Urinary bladder (tissue), 4 donors: ENCODE results near the gene PRELP. TPM values are rescaled to one million over a fixed set of nuclear protein-coding genes. Genes with fewer than 3 reads are reported as not detected.
"Not testable (repeated sequence)": the region's sequence is repeated elsewhere in the genome, so short reads cannot be mapped to it uniquely, and the experiment has no call there.

Experiments
- DNase-seq: peaks from one replicate; pipeline ENCODE4 v3.0.0-alpha.2; 2015; ENCODE audit errors: extremely low spot score
- H3K27ac ChIP-seq: one replicate; pipeline ENCODE4 v1.5.1; 2013; ENCODE audit warnings: low read depth, mild to moderate bottlenecking, moderate library complexity
- H3K36me3 ChIP-seq: one replicate; pipeline ENCODE4 v1.6.1; 2013; ENCODE audit warnings: mild to moderate bottlenecking, moderate library complexity; ENCODE audit not compliant: insufficient read depth
- H3K4me1 ChIP-seq: one replicate; pipeline ENCODE4 v1.6.1; 2013; ENCODE audit warnings: mild to moderate bottlenecking, moderate library complexity; ENCODE audit not compliant: insufficient read depth
- H3K4me3 ChIP-seq: one replicate; pipeline ENCODE4 v1.5.1; 2013; ENCODE audit warnings: low read depth, low read length
- WGBS: extraction: QIAGEN DNeasy Blood & Tissue Kit; methylation state at CpG from one replicate; pipeline ENCODE4 v1.1.7; 2013; 5-methylcytosine and 5-hydroxymethylcytosine counted together
- polyA plus RNA-seq: library from polyadenylated mRNA; stranded (reverse); fragments of 200-250 nt; gene quantifications from one replicate; pipeline ENCODE4 v1.2.3, GENCODE V29; 2013
- total RNA-seq: library from RNA; depleted of rRNA; stranded (reverse); fragments of >200 nt; gene quantifications from one replicate; pipeline ENCODE4 v1.2.3, GENCODE V29; 2014
- donor health status: healthy with polysubstance abuse.
- donor health status: healthy.

The PRELP gene
- total and polyA plus RNA-seq, 2 donors: 6.3 to 232 TPM

GRCh38 chr1:203508463-203509073 lies 33.0 kb downstream of the PRELP start:
- Histone ChIP-seq H3K36me3 (no peaks in the 10 kb centered on the region), H3K4me3 (no peak overlapping the region), H3K27ac (no peak overlapping the region), H3K4me1 (no peaks in the 10 kb centered on the region)
- no peak for DNase-seq
- WGBS: 56% methylated on average over 10 of the region's 10 CpGs

- DNase-seq: no peak
- WGBS: 36% methylated on average over 1 of the region's 1 CpG
- Histone ChIP-seq H3K27ac (no peak overlapping the region), H3K4me3 (no peak overlapping the region), H3K36me3 (no peaks in the 10 kb centered on the region), H3K4me1 (no peaks in the 10 kb centered on the region)
Measured at GRCh38 chr1:203509135-203509534, 33.5 kb downstream of the PRELP start.

GRCh38 chr1:203511513-203511912 lies 35.9 kb downstream of the PRELP start:
- no peak for DNase-seq
- H3K4me1 ChIP-seq: no peaks in the 10 kb centered on the region
- WGBS: 79% methylated on average over 6 of the region's 6 CpGs
- H3K27ac ChIP-seq: no peak overlapping the region
- no peaks in the 10 kb centered on the region for H3K36me3 ChIP-seq
- H3K4me3 ChIP-seq: no peak overlapping the region

GRCh38 chr1:203511930-203512329 lies 36.3 kb downstream of the PRELP start:
- no peak for DNase-seq
- H3K36me3 ChIP-seq: no peaks in the 10 kb centered on the region
- no peaks in the 10 kb centered on the region for H3K4me1 ChIP-seq
- H3K4me3 ChIP-seq: no peak overlapping the region
- H3K27ac ChIP-seq: no peak overlapping the region
- WGBS: 88% methylated on average over 4 of the region's 4 CpGs

GRCh38 chr1:203512517-203512847 lies 36.9 kb downstream of the PRELP start:
- Histone ChIP-seq H3K4me3 (no peak overlapping the region), H3K4me1 (no peaks in the 10 kb centered on the region), H3K27ac (peak overlapping the region; percentile 44), H3K36me3 (no peaks in the 10 kb centered on the region)
- DNase-seq: no peak
- 43% methylated on average over 1 of the region's 1 CpG for WGBS

- WGBS: 22% methylated on average over 10 of the region's 10 CpGs
- H3K4me3 ChIP-seq: no peak overlapping the region
- H3K36me3 ChIP-seq: no peaks in the 10 kb centered on the region
- DNase-seq: peak; percentile 59
- H3K27ac ChIP-seq: peak overlapping the region; percentile 63
- no peaks in the 10 kb centered on the region for H3K4me1 ChIP-seq
Measured at GRCh38 chr1:203512848-203513584, 37.4 kb downstream of the PRELP start.

- H3K4me1 ChIP-seq: no peaks in the 10 kb centered on the region
- peak overlapping the region; percentile 47 for H3K27ac ChIP-seq
- WGBS: 61% methylated on average over 9 of the region's 9 CpGs
- no peaks in the 10 kb centered on the region for H3K36me3 ChIP-seq
- no peak overlapping the region for H3K4me3 ChIP-seq
- DNase-seq: no peak
Measured at GRCh38 chr1:203513585-203514031, 38.0 kb downstream of the PRELP start.

GRCh38 chr1:203516184-203516583 lies 40.6 kb downstream of the PRELP start:
- Histone ChIP-seq H3K27ac (no peak overlapping the region), H3K4me3 (no peak overlapping the region), H3K36me3 (no peaks in the 10 kb centered on the region), H3K4me1 (no peaks in the 10 kb centered on the region)
- no peak for DNase-seq
- WGBS: 94% methylated on average over 9 of the region's 9 CpGs

- Histone ChIP-seq H3K27ac (no peak overlapping the region), H3K4me3 (no peak overlapping the region), H3K36me3 (no peaks in the 10 kb centered on the region), H3K4me1 (no peaks in the 10 kb centered on the region)
- 69% methylated on average over 5 of the region's 5 CpGs for WGBS
- DNase-seq: no peak
Measured at GRCh38 chr1:203516906-203517305, 41.3 kb downstream of the PRELP start.

- no peak overlapping the region for H3K27ac ChIP-seq
- no peak overlapping the region for H3K4me3 ChIP-seq
- H3K36me3 ChIP-seq: no peaks in the 10 kb centered on the region
- DNase-seq: no peak
- 85% methylated on average over 11 of the region's 11 CpGs for WGBS
- no peaks in the 10 kb centered on the region for H3K4me1 ChIP-seq
Measured at GRCh38 chr1:203517426-203518110, 42.0 kb downstream of the PRELP start.

- not testable (repeated sequence) for DNase-seq, H3K36me3 ChIP-seq, H3K27ac ChIP-seq, H3K4me1 ChIP-seq, H3K4me3 ChIP-seq
- 99% methylated on average over 4 of the region's 4 CpGs for WGBS
Measured at GRCh38 chr1:203518139-203518538, 42.5 kb downstream of the PRELP start.

GRCh38 chr1:203518541-203518940 lies 42.9 kb downstream of the PRELP start:
- no peaks in the 10 kb centered on the region for H3K4me1 ChIP-seq
- WGBS: 94% methylated on average over 7 of the region's 7 CpGs
- H3K4me3 ChIP-seq: no peak overlapping the region
- no peak overlapping the region for H3K27ac ChIP-seq
- no peak for DNase-seq
- H3K36me3 ChIP-seq: no peaks in the 10 kb centered on the region

GRCh38 chr1:203519053-203519840 lies 43.6 kb downstream of the PRELP start:
- DNase-seq: no peak
- Histone ChIP-seq H3K36me3 (no peaks in the 10 kb centered on the region), H3K4me1 (no peaks in the 10 kb centered on the region), H3K27ac (no peak overlapping the region), H3K4me3 (no peak overlapping the region)
- 81% methylated on average over 10 of the region's 10 CpGs for WGBS
